IMR-90 (cell line): ENCODE measurements around the gene WRAP73. TPM values are rescaled to one million over a fixed set of nuclear protein-coding genes. Genes with fewer than 3 reads are reported as not detected.

Experiments
- ATAC-seq: fragments of 200-7000 bp; cut with Tn5 transposase; 2 replicates; pipeline ENCODE4 v1.9.1; 2020; ENCODE audit warnings: low read depth, mild to moderate bottlenecking, moderate library complexity
- BruUV-seq: library from RNA; stranded (reverse); fragments of 400-500 nt; replicated peaks from 2 replicates; lab custom pipeline; 2021; lab: Mats Ljungman, UMichigan
- CTCF ChIA-PET: fragments of 300-600 bp; formaldehyde crosslinking; extraction: SDS; loops from one replicate; lab custom pipeline; 2021; ENCODE audit warnings: antibody characterized with exemption; lab: Yijun Ruan, JAX
- POLR2A ChIA-PET: fragments of 300-600 bp; sonication (Branson Sonifier 250); formaldehyde crosslinking; loops from one replicate; lab custom pipeline; 2022; ENCODE audit warnings: antibody characterized with exemption; ENCODE audit not compliant: unreplicated experiment; lab: Charles Lee
- DNase-seq: peaks from one replicate; pipeline ENCODE4 v3.0.0; 2013
- H2AFZ ChIP-seq: replicated peaks from 2 replicates; pipeline ENCODE3; 2013; ENCODE audit warnings: low read length, mild to moderate bottlenecking; ENCODE audit not compliant: poor library complexity
- H2AK5ac ChIP-seq: 2 replicates; pipeline ENCODE4 v1.6.1; 2013; ENCODE audit warnings: low read depth, low read length, inconsistent platforms
- H2AK9ac ChIP-seq: replicated peaks from 2 replicates; pipeline ENCODE3; 2013; ENCODE audit warnings: mild to moderate bottlenecking, low read depth, low read length, moderate library complexity; ENCODE audit not compliant: poor library complexity
- H2BK120ac ChIP-seq: 2 replicates; pipeline ENCODE4 v1.6.1; 2013; ENCODE audit warnings: low read depth, low read length, inconsistent platforms
- H2BK15ac ChIP-seq: 3 replicates; pipeline ENCODE4 v1.6.1; 2013; ENCODE audit warnings: low read depth, low read length, inconsistent platforms
- H2BK20ac ChIP-seq: 2 replicates; pipeline ENCODE4 v1.6.1; 2013; ENCODE audit warnings: low read depth, mild to moderate bottlenecking, inconsistent platforms, low read length, moderate library complexity
- H2BK5ac ChIP-seq: 2 replicates; pipeline ENCODE4 v1.6.1; 2013; ENCODE audit warnings: mild to moderate bottlenecking, low read depth, low read length, inconsistent platforms; ENCODE audit not compliant: poor library complexity, severe bottlenecking
- H3K14ac ChIP-seq: replicated peaks from 2 replicates; pipeline ENCODE4 v1.6.1; 2013; ENCODE audit warnings: low read depth, low read length, inconsistent platforms
- H3K18ac ChIP-seq: 2 replicates; pipeline ENCODE4 v1.6.1; 2013; ENCODE audit warnings: low read depth, low read length, control low read depth
- H3K23ac ChIP-seq: 2 replicates; pipeline ENCODE4 v1.6.1; 2013; ENCODE audit warnings: low read depth, low read length, inconsistent platforms
- H3K27ac ChIP-seq: 2 replicates; pipeline ENCODE4 v1.5.1; 2013; ENCODE audit warnings: mild to moderate bottlenecking, control low read depth, low read length; ENCODE audit not compliant: insufficient read depth
- H3K27me3 ChIP-seq: 2 replicates; pipeline ENCODE4 v1.6.1; 2013; ENCODE audit warnings: low read length; ENCODE audit not compliant: control insufficient read depth, insufficient read depth
- H3K36me3 ChIP-seq: 2 replicates; pipeline ENCODE4 v1.6.1; 2013; ENCODE audit warnings: low read length, mixed read lengths; ENCODE audit not compliant: control insufficient read depth, insufficient read depth
- H3K4ac ChIP-seq: 2 replicates; pipeline ENCODE4 v1.6.1; 2013; ENCODE audit warnings: low read depth, low read length, inconsistent platforms
- H3K4me1 ChIP-seq: 2 replicates; pipeline ENCODE4 v1.6.1; 2013; ENCODE audit warnings: low read length, mixed read lengths; ENCODE audit not compliant: control insufficient read depth, insufficient read depth
- H3K4me2 ChIP-seq: 2 replicates; pipeline ENCODE4 v1.6.1; 2013; ENCODE audit warnings: low read depth, mild to moderate bottlenecking, control low read depth, low read length, moderate library complexity
- H3K4me3 ChIP-seq: 2 replicates; pipeline ENCODE4 v1.5.1; 2013; ENCODE audit warnings: low read depth, mild to moderate bottlenecking, control low read depth, low read length, moderate library complexity; ENCODE audit not compliant: insufficient read depth
- H3K56ac ChIP-seq: 2 replicates; pipeline ENCODE4 v1.6.1; 2013; ENCODE audit warnings: low read length, inconsistent platforms; ENCODE audit not compliant: insufficient read depth; ENCODE audit errors: extremely low read depth
- H3K79me1 ChIP-seq, 2 experiments: 2 replicates each; pipeline ENCODE4 v1.6.1; 2013; ENCODE audit warnings: low read length in 2 of 2, inconsistent platforms in 1 of 2, low read depth in 1 of 2
- H3K9ac ChIP-seq: 2 replicates; pipeline ENCODE4 v1.6.1; 2013; ENCODE audit warnings: low read depth, low read length, control low read depth
- H3K9me1 ChIP-seq: 2 replicates; pipeline ENCODE4 v1.6.1; 2013; ENCODE audit warnings: low read length, inconsistent platforms; ENCODE audit not compliant: insufficient read depth
- H3K9me3 ChIP-seq: 2 replicates; pipeline ENCODE4 v1.6.1; 2013; ENCODE audit warnings: low read length; ENCODE audit not compliant: control insufficient read depth, insufficient read depth
- H4K20me1 ChIP-seq: 2 replicates; pipeline ENCODE4 v1.6.1; 2013; ENCODE audit warnings: low read length, inconsistent platforms; ENCODE audit not compliant: insufficient read depth
- H4K5ac ChIP-seq: 2 replicates; pipeline ENCODE4 v1.6.1; 2013; ENCODE audit warnings: mild to moderate bottlenecking, low read depth, low read length, control low read depth
- H4K8ac ChIP-seq, 2 experiments: 2 replicates each; pipeline ENCODE4 v1.6.1; 2013; ENCODE audit warnings: low read depth in 2 of 2, low read length in 2 of 2, control low read depth in 1 of 2, inconsistent platforms in 1 of 2
- H4K91ac ChIP-seq: 2 replicates; pipeline ENCODE4 v1.6.1; 2013; ENCODE audit warnings: low read depth, low read length, inconsistent platforms; ENCODE audit not compliant: insufficient read depth
- BHLHE40 ChIP-seq: fragments of 150-350 bp; IDR thresholded peaks from 2 replicates; pipeline ENCODE4 v1.6.1; 2016; ENCODE audit warnings: mild to moderate bottlenecking, low read depth, low read length
- CHD1 ChIP-seq: IDR thresholded peaks from 2 replicates; pipeline ENCODE4 v1.6.1; 2012; ENCODE audit warnings: low read depth, low read length, improper control_type of control experiment
- CTCF ChIP-seq: conservative IDR thresholded peaks from 2 replicates; pipeline ENCODE4 v1.5.1; 2012; ENCODE audit warnings: mild to moderate bottlenecking, low read depth, low read length, improper control_type of control experiment
- FOS ChIP-seq: fragments of 150-350 bp; IDR thresholded peaks from 2 replicates; pipeline ENCODE4 v1.6.1; 2016; ENCODE audit warnings: low read depth, low read length
- MAFK ChIP-seq: IDR thresholded peaks from 2 replicates; pipeline ENCODE4 v1.6.1; 2012; ENCODE audit warnings: low read depth, low read length, improper control_type of control experiment
- MAZ ChIP-seq: IDR thresholded peaks from 2 replicates; pipeline ENCODE4 v1.6.1; 2012; ENCODE audit warnings: low read depth, mild to moderate bottlenecking, low read length, improper control_type of control experiment, moderate library complexity, borderline replicate concordance
- MXI1 ChIP-seq: IDR thresholded peaks from 2 replicates; pipeline ENCODE4 v1.6.1; 2012; ENCODE audit warnings: low read depth, mild to moderate bottlenecking, low read length, moderate library complexity, borderline replicate concordance
- NFE2L2 ChIP-seq: fragments of 150-350 bp; IDR thresholded peaks from 2 replicates; pipeline ENCODE4 v1.6.1; 2016; ENCODE audit warnings: low read depth, mild to moderate bottlenecking, low read length
- RCOR1 ChIP-seq: IDR thresholded peaks from 2 replicates; pipeline ENCODE4 v1.6.1; 2012; ENCODE audit warnings: mild to moderate bottlenecking, low read length, improper control_type of control experiment; ENCODE audit not compliant: insufficient replicate concordance
- SMC3 ChIP-seq: fragments of 150-350 bp; IDR thresholded peaks from 2 replicates; pipeline ENCODE4 v1.6.1; 2016; ENCODE audit warnings: low read depth, mild to moderate bottlenecking, antibody characterized with exemption, low read length, moderate library complexity
- USF2 ChIP-seq: fragments of 150-350 bp; IDR thresholded peaks from 2 replicates; pipeline ENCODE4 v1.6.1; 2017; ENCODE audit warnings: mild to moderate bottlenecking, antibody characterized with exemption, low read length, low read depth
- WGBS, 2 experiments: methylation state at CpG; one replicate each; pipeline versions ENCODE4 v1.1.5 to v1.1.7; 2013; ENCODE audit warnings: missing lambda C conversion rate in 2 of 2; ENCODE audit not compliant: insufficient read length in 1 of 2; ENCODE audit errors: extremely low coverage in 2 of 2; 5-methylcytosine and 5-hydroxymethylcytosine counted together
- dilution Hi-C: fragments of 300-500 bp; cut with HindIII; formaldehyde crosslinking; loops from one replicate; pipeline ENCODE4 v1.14.3; 2018; ENCODE audit warnings: low sequenced_read_pairs; ENCODE audit not compliant: unreplicated experiment
- in situ Hi-C: fragments of 300-500 bp; cut with MboI; formaldehyde crosslinking; loops from 3 replicates; pipeline ENCODE4 v1.14.3; 2019; ENCODE audit warnings: low sequenced_read_pairs, inconsistent platforms, mixed read lengths
- intact Hi-C: fragments of 100-400 bp; cut with micrococcal nuclease; formaldehyde crosslinking; loops from 2 replicates; pipeline ENCODE4 v1.10.0; 2022
- polyA plus RNA-seq, 3 experiments: library from polyadenylated mRNA; depleted of rRNA; stranded (reverse); fragments of >200 nt; gene quantifications; 2 replicates each; pipeline ENCODE4 v1.2.3, GENCODE V29; 2012; ENCODE audit warnings: low replicate concordance in 1 of 3
- total RNA-seq: library from RNA; depleted of rRNA; stranded (reverse); fragments of >200 nt; gene quantifications from 2 replicates; pipeline ENCODE4 v1.2.3, GENCODE V29; 2012

WRAP73 gene
- total and polyA plus RNA-seq, 2 of the 4 experiments (the other 2 are of a cell fraction) = 10.8 to 23.6 TPM

- Histone ChIP-seq H3K18ac (no peak overlapping the region), H3K27ac (no peak overlapping the region), H2BK5ac (no peak overlapping the region), H3K36me3 (no peaks in the 10 kb centered on the region), H3K9me1 (no peaks in the 10 kb centered on the region), H4K20me1 (no peaks in the 10 kb centered on the region; the same call in 1 of the 2 replicates), H3K9me3 (no peaks in the 10 kb centered on the region), H2AK5ac (no peak overlapping the region), H3K4ac (no peak overlapping the region), H3K56ac (no peak overlapping the region), H3K79me1 (peaks cover 4 to 10% of the 10 kb centered on the region in 2 experiments), H3K23ac (no peak overlapping the region), H3K4me1 (no peaks in the 10 kb centered on the region; the same call in 1 of the 2 replicates), H2BK15ac (no peak overlapping the region), H3K27me3 (peaks cover 69% of the 10 kb centered on the region), H4K8ac (no peak overlapping the region), H4K91ac (no peak overlapping the region), H2BK120ac (no peak overlapping the region), H4K5ac (no peak overlapping the region), H2AFZ (no peak overlapping the region), H2AK9ac (no peak overlapping the region), H2BK20ac (no peak overlapping the region), H3K4me2 (no peak overlapping the region), H3K4me3 (no peak overlapping the region), H3K14ac (no peak overlapping the region), H3K9ac (no peak overlapping the region)
- in situ Hi-C loops (no loop called here), intact Hi-C loops (no loop called here), dilution Hi-C loops (no loop called here)
- ATAC-seq (no peak), DNase-seq (no peak)
- WGBS, 2 experiments = 11% methylated on average over 2 of the region's 10 CpGs; no CpG with 5 or more reads in 1 of the 2 experiments
- ChIA-PET CTCF (no interaction called here), POLR2A (no interaction called here)
- TF ChIP-seq USF2 = no peak
- no peak for TF ChIP-seq BHLHE40
- TF ChIP-seq NFE2L2 = no peak
- no peak for TF ChIP-seq MAZ
- TF ChIP-seq CTCF = no peak
- no peak for TF ChIP-seq FOS
- no peak for TF ChIP-seq RCOR1
- no peak for TF ChIP-seq SMC3
- no peak for TF ChIP-seq MAFK
- TF ChIP-seq CHD1 = no peak
- TF ChIP-seq MXI1 = no peak
- BruUV-seq = no TSS peak
These were observed 3.3 kb upstream of the WRAP73 start for GRCh38 chr1:3653286-3653618.
